SU-DHL-6 (cell line): ENCODE data around the gene CACNA2D1.

Experiments
- EZH2phosphoT487 ChIP-seq: fragments of 200-600 bp; sonication (generic), shearing (Covaris generic); conservative IDR thresholded peaks from 2 replicates; pipeline ENCODE4 v1.6.1; 2018; ENCODE audit warnings: mild to moderate bottlenecking, antibody characterized with exemption, low read length, moderate library complexity, mixed read lengths
- TF ChIP-seq, protein P1 (sequence below): fragments of 200-600 bp; sonication (generic); IDR thresholded peaks from one replicate; pipeline ENCODE4 v1.5.1; 2017; ENCODE audit warnings: antibody characterized with exemption, mild to moderate bottlenecking, low read length, moderate library complexity; ENCODE audit not compliant: insufficient read depth, poor library complexity, severe bottlenecking

- TF ChIP-seq, protein P1, sequence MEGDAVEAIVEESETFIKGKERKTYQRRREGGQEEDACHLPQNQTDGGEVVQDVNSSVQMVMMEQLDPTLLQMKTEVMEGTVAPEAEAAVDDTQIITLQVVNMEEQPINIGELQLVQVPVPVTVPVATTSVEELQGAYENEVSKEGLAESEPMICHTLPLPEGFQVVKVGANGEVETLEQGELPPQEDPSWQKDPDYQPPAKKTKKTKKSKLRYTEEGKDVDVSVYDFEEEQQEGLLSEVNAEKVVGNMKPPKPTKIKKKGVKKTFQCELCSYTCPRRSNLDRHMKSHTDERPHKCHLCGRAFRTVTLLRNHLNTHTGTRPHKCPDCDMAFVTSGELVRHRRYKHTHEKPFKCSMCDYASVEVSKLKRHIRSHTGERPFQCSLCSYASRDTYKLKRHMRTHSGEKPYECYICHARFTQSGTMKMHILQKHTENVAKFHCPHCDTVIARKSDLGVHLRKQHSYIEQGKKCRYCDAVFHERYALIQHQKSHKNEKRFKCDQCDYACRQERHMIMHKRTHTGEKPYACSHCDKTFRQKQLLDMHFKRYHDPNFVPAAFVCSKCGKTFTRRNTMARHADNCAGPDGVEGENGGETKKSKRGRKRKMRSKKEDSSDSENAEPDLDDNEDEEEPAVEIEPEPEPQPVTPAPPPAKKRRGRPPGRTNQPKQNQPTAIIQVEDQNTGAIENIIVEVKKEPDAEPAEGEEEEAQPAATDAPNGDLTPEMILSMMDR, result no peak
- TF ChIP-seq EZH2phosphoT487, result no peak
These were observed 5.1 kb downstream of the CACNA2D1 start for GRCh38 chr7:82438521-82438920.
